Kidney epithelial cell (primary cell): ENCODE data around the gene PET100. TPM values are rescaled to one million over a fixed set of nuclear protein-coding genes. Genes with fewer than 3 reads are reported as not detected.

ENCODE experiments used
- DNase-seq: peaks from one replicate; pipeline ENCODE4 v3.0.0-alpha.2; 2010; ENCODE audit warnings: low read depth
- H3K27me3 ChIP-seq: 2 replicates; pipeline ENCODE4 v1.6.0; 2011; ENCODE audit warnings: low read length; ENCODE audit not compliant: control insufficient read depth, insufficient read depth
- H3K36me3 ChIP-seq: 2 replicates; pipeline ENCODE4 v1.5.1; 2011; ENCODE audit warnings: low read length; ENCODE audit not compliant: control insufficient read depth, insufficient read depth
- H3K4me3 ChIP-seq: 2 replicates; pipeline ENCODE4 v1.5.1; 2011; ENCODE audit warnings: low read depth, mild to moderate bottlenecking, control low read depth, low read length
- CTCF ChIP-seq: IDR thresholded peaks from 2 replicates; pipeline ENCODE4 v1.5.1; 2011; ENCODE audit warnings: mild to moderate bottlenecking, moderate library complexity, low read length, control low read depth, inconsistent platforms; ENCODE audit not compliant: insufficient read depth, poor library complexity, severe bottlenecking
- total RNA-seq: library from RNA; depleted of rRNA; stranded (reverse); fragments of >200 nt; gene quantifications from 2 replicates; pipeline ENCODE4 v1.2.3, GENCODE V29; 2015

The PET100 gene
- total RNA-seq, 1 donor from 2014 or later: 30.2 TPM

DNA sequence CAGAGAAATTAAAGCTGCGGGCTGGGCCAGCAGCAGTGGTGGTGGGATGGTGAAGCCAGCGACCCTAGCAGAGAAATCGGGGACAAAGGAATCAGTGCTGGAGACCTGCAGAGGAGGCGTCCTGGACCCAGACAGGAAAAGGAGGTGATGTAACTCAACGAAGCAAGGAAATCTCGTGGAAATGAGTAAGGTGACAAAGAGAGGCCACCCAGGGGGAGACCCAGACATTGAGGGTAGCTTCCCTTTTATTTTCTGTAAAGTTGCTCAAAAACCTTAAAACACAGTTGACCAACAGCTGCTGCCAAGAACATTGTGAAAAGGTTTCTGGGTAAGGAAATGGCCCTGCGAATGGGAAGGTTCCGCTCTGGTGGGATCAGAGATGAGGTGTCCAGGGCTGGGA, 26.0 kb downstream of the PET100 start:
- Histone ChIP-seq H3K27me3 (peaks cover 8% of the 10 kb centered on the region), H3K4me3 (no peak overlapping the region), H3K36me3 (no peaks in the 10 kb centered on the region)
- DNase-seq: no peak
- TF ChIP-seq CTCF: no peak

DNA sequence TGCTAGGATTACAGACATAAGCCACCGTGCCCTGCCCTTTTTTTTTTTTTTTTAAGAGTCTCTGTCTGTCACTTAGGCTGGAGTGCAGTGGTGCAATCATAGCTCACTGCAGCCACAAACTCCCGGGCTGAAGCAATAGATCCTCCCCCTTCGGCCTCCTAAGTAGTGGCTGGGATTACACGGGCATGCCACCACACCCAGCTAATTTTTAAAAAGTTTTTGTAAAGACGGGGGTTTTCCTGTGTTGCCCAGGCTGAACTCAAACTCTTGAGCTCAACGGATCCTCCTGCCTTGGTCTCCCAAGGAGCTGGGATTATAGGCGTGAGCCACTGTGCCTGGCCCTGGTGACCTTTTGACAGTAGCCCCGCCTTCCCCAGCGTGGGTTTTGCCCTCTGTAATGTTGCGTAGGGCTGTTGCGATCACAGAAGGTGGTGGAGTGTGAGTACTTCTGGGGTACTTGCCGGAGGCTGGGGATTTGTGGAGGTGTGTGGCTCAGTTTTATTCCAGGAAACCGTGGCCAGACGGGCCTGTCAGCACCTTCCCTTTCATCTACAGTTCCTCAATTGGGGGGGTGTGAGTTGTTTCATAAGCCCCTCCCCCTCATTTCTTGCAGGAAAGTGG, 27.6 kb downstream of the PET100 start:
- Histone ChIP-seq H3K27me3 (peaks cover 5% of the 10 kb centered on the region), H3K4me3 (no peak overlapping the region), H3K36me3 (no peaks in the 10 kb centered on the region)
- TF ChIP-seq CTCF: no peak
- no peak for DNase-seq

GRCh38 chr19:7658219-7658686, 28.7 kb downstream of the PET100 start:
- no peak for DNase-seq
- Histone ChIP-seq H3K27me3 (peaks cover 5% of the 10 kb centered on the region), H3K4me3 (no peak overlapping the region), H3K36me3 (no peaks in the 10 kb centered on the region)
- TF ChIP-seq CTCF: no peak

DNA sequence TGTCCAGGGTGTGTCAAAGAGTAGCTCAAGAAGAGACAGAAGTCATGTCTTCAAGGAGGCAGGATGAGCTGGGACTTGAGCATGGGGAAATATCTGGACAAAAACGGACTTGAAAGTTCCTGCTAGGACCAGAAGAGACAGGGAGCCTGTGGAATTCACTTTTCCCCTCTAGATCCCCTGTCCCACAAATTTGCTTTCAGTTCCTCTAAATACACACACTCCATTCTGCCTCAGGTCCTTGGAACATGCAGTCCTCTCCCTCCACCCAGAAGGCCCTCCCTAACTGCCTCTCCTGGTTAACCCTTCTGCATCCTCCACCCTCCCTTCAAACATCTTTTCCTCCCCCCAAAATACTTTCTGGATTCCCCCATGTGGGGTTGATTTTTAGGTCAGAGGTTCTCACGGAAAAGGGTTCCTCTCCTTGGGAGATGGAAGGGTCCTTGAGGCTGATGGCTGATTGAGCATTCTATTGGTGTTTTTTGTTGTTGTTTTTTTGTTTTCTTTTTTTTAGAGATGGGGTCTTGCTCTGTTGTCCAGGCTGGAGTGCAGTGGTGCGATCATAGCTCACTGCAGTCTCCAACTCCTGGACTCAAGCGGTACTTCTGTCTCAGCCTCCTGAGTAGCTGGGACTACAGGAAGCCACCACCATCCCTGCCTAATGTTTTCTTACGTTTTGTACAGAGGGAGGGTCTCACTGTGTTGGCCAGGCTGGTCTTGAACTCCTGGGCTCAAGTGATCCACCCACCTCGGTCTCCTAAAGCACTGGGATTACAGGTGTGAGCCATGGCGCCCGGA, 32.3 kb downstream of the PET100 start:
- Histone ChIP-seq H3K36me3 (no peaks in the 10 kb centered on the region), H3K4me3 (no peak overlapping the region), H3K27me3 (peaks cover 2% of the 10 kb centered on the region)
- DNase-seq: no peak
- TF ChIP-seq CTCF: no peak

- no peak for TF ChIP-seq CTCF
- Histone ChIP-seq H3K4me3 (no peak overlapping the region), H3K36me3 (no peaks in the 10 kb centered on the region), H3K27me3 (peaks cover 2% of the 10 kb centered on the region)
- no peak for DNase-seq
These were observed 33.1 kb downstream of the PET100 start for GRCh38 chr19:7662657-7663056.
